H1 (cell line): ENCODE data around the gene KCNJ13. TPM values are rescaled to one million over a fixed set of nuclear protein-coding genes. Genes with fewer than 3 reads are reported as not detected.

ENCODE experiments used
- CEBPB ChIP-seq: IDR thresholded peaks from 2 replicates; pipeline ENCODE4 v1.6.1; 2012; ENCODE audit warnings: low read depth, low read length
- FOSL1 ChIP-seq: IDR thresholded peaks from 2 replicates; pipeline ENCODE4 v1.6.1; 2011; ENCODE audit warnings: mild to moderate bottlenecking, low read depth, low read length, moderate library complexity; ENCODE audit not compliant: insufficient read depth
- SAP30 ChIP-seq: fragments of 300-600 bp; sonication (generic); IDR thresholded peaks from 2 replicates; pipeline ENCODE4 v1.7.1; 2012; ENCODE audit warnings: low read length, moderate library complexity, mild to moderate bottlenecking, inconsistent platforms; ENCODE audit not compliant: insufficient read depth, insufficient replicate concordance
- SP1 ChIP-seq: IDR thresholded peaks from 2 replicates; pipeline ENCODE4 v1.6.1; 2011; ENCODE audit warnings: low read depth, low read length
- polyA plus RNA-seq, 7 experiments: library from polyadenylated mRNA; depleted of rRNA in 3 of 7; stranded (reverse) in 5 of 7; unstranded in 2 of 7; fragments of >200 nt in 5 of 7; fragments of 200-250 nt in 2 of 7; gene quantifications; 1 replicate in 5 of 7; 2 replicates in 1 of 7; 4 replicates in 1 of 7; pipeline versions ENCODE4 v1.2.1 to v1.2.3, GENCODE V29; 2011 to 2013; ENCODE audit warnings: missing spikeins in 2 of 7, mixed read lengths in 2 of 7
- total RNA-seq: library from RNA; stranded (reverse); fragmentation: NEBNext Ultra II Directional; extraction: Animal tissue kit (Norgen Biotek cat#: 25700); gene quantifications from 2 replicates; pipeline ENCODE4 v1.2.1, GENCODE V29; 2021
- TF ChIP-seq, protein P1 (sequence below), 3 experiments: IDR thresholded peaks; 1 replicate in 2 of 3; 2 replicates in 1 of 3; pipeline versions ENCODE4 v1.5.1 to v1.6.1; 2011; ENCODE audit warnings: low read length in 3 of 3, mild to moderate bottlenecking in 3 of 3, inconsistent platforms in 2 of 3, low read depth in 1 of 3, moderate library complexity in 1 of 3; ENCODE audit not compliant: insufficient read depth in 1 of 3; ENCODE audit errors: control extremely low read depth in 1 of 3

KCNJ13 gene
- total and polyA plus RNA-seq, 2 of the 8 experiments (the other 6 are each of a cell fraction or from before 2014, with no cell fraction given), result not detected

DNA sequence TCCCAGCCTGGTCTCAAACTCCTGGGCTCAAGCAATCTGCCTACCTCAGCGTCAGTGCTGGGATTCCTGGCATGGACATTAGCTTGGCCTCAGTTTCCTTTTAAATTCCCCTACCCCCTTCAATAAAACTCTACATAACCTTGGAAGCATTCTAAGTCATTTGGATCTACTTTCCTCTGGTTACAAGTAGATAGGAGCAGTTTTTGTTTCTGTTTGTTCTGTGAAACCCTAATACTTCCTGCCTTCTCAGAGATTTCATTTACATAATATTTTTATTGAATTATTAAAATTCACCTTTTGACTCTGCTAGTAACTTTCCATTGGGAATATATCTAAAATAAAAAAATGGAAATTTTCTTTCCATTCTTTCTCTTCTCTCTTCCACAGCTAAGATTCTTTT is 53.3 kb downstream of the KCNJ13 start (continued):
- no peak for TF ChIP-seq SP1
- no peak for TF ChIP-seq SAP30
- no peak for TF ChIP-seq FOSL1
- no peak for TF ChIP-seq CEBPB
- TF ChIP-seq, protein P1, sequence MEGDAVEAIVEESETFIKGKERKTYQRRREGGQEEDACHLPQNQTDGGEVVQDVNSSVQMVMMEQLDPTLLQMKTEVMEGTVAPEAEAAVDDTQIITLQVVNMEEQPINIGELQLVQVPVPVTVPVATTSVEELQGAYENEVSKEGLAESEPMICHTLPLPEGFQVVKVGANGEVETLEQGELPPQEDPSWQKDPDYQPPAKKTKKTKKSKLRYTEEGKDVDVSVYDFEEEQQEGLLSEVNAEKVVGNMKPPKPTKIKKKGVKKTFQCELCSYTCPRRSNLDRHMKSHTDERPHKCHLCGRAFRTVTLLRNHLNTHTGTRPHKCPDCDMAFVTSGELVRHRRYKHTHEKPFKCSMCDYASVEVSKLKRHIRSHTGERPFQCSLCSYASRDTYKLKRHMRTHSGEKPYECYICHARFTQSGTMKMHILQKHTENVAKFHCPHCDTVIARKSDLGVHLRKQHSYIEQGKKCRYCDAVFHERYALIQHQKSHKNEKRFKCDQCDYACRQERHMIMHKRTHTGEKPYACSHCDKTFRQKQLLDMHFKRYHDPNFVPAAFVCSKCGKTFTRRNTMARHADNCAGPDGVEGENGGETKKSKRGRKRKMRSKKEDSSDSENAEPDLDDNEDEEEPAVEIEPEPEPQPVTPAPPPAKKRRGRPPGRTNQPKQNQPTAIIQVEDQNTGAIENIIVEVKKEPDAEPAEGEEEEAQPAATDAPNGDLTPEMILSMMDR (IDR thresholded peaks at IDR 0.05; ENCODE audit: control extremely low read depth in 1 of 3, insufficient read depth in 1 of 3, low read depth in 1 of 3, low read length in 3 of 3), result no peak
